K562 (cell line): ENCODE measurements around the gene ACHE. TPM values are rescaled to one million over a fixed set of nuclear protein-coding genes. Genes with fewer than 3 reads are reported as not detected.
A peak's percentile ranks its signal among the peaks of the same experiment; 100 is the strongest.

ENCODE experiments used
- ARID1B ChIP-seq: fragments of 450-650 bp; IDR thresholded peaks from 2 replicates; pipeline ENCODE4 v1.6.1; 2016; ENCODE audit warnings: antibody characterized with exemption, mild to moderate bottlenecking, inconsistent platforms
- BRD4 ChIP-seq: fragments of 200-600 bp; sonication (generic); IDR thresholded peaks from 2 replicates; pipeline ENCODE4 v1.6.1; 2017; ENCODE audit warnings: inconsistent platforms
- CBX5 ChIP-seq: IDR thresholded peaks from 2 replicates; pipeline ENCODE4 v1.6.1; 2014; ENCODE audit warnings: low read depth, borderline replicate concordance
- FIP1L1 ChIP-seq: fragments of 200-400 bp; formaldehyde crosslinking; IDR thresholded peaks from 2 replicates; pipeline ENCODE4 v1.6.1; 2018; ENCODE audit warnings: mild to moderate bottlenecking, low read depth, low read length; ENCODE audit not compliant: poor library complexity, severe bottlenecking
- HOXB6 ChIP-seq: fragments of 250-450 bp; sonication (Bioruptor Pico); IDR thresholded peaks from 2 replicates; pipeline ENCODE4 v1.5.1; 2022; ENCODE audit warnings: mild to moderate bottlenecking, borderline replicate concordance
- ILK ChIP-seq: fragments of 450-650 bp; IDR thresholded peaks from 2 replicates; pipeline ENCODE4 v1.6.1; 2016; ENCODE audit warnings: missing genetic modification characterization, low read depth, mild to moderate bottlenecking, missing compliant biosample characterization, moderate library complexity, borderline replicate concordance
- JUND ChIP-seq, 2 experiments: IDR thresholded peaks; 2 replicates in 1 of 2; 3 replicates in 1 of 2; pipeline ENCODE4 v1.6.1; 2011; ENCODE audit warnings: borderline replicate concordance in 2 of 2, low read depth in 2 of 2, low read length in 2 of 2, improper control_type of control experiment in 1 of 2, missing biosample characterization in 1 of 2, missing genetic modification characterization in 1 of 2, missing genetic modification reagents in 1 of 2
- MAFG ChIP-seq: fragments of 450-650 bp; conservative IDR thresholded peaks from 2 replicates; pipeline ENCODE4 v1.6.1; 2016; ENCODE audit warnings: missing genetic modification characterization, missing compliant biosample characterization
- MYBL2 ChIP-seq, 2 experiments: fragments of 450-650 bp in 1 of 2; sonication (generic) in 1 of 2; formaldehyde crosslinking in 1 of 2; IDR thresholded peaks; 2 replicates each; pipeline versions ENCODE4 v1.6.1 to v1.8.1; 2017 to 2022; ENCODE audit warnings: borderline replicate concordance in 1 of 2, inconsistent platforms in 1 of 2, low read depth in 1 of 2, mild to moderate bottlenecking in 1 of 2, missing genetic modification reagents in 1 of 2, moderate library complexity in 1 of 2
- NCOA6 ChIP-seq: fragments of 450-650 bp; IDR thresholded peaks from 2 replicates; pipeline ENCODE4 v1.6.1; 2017; ENCODE audit warnings: mild to moderate bottlenecking
- PURB ChIP-seq: sonication (generic); formaldehyde crosslinking; IDR thresholded peaks from 2 replicates; pipeline ENCODE4 v1.9.0; 2021; ENCODE audit warnings: low read depth, mild to moderate bottlenecking, missing genetic modification reagents
- SAP30 ChIP-seq: fragments of 200-600 bp; sonication (generic); IDR thresholded peaks from 2 replicates; pipeline ENCODE4 v1.6.1; 2012; ENCODE audit warnings: borderline replicate concordance, low read depth, mild to moderate bottlenecking, moderate library complexity, low read length, control low read depth, inconsistent platforms; ENCODE audit not compliant: insufficient read depth, poor library complexity, severe bottlenecking
- SMARCA5 ChIP-seq: fragments of 450-650 bp; IDR thresholded peaks from 2 replicates; pipeline ENCODE4 v1.6.1; 2016
- SP1 ChIP-seq: sonication (generic); formaldehyde crosslinking; IDR thresholded peaks from 2 replicates; pipeline ENCODE4 v1.8.1; 2022; ENCODE audit warnings: mild to moderate bottlenecking, missing genetic modification reagents
- TCF7L2 ChIP-seq: fragments of 150-350 bp; IDR thresholded peaks from 2 replicates; pipeline ENCODE4 v1.6.1; 2016; ENCODE audit warnings: low read depth, mild to moderate bottlenecking, low read length, moderate library complexity
- XRCC4 ChIP-seq: IDR thresholded peaks from one replicate; pipeline ENCODE4 v1.6.1; 2011; ENCODE audit not compliant: insufficient read depth, insufficient read length; ENCODE audit errors: extremely low read depth
- ZBTB7A ChIP-seq: IDR thresholded peaks from 2 replicates; pipeline ENCODE4 v1.6.1; 2011; ENCODE audit warnings: low read depth, mild to moderate bottlenecking, low read length, moderate library complexity, borderline replicate concordance; ENCODE audit not compliant: control insufficient read depth
- ZEB2 ChIP-seq: fragments of 450-650 bp; IDR thresholded peaks from 2 replicates; pipeline ENCODE4 v1.6.1; 2016
- ZFPM2 ChIP-seq: fragments of 250-450 bp; sonication (Bioruptor Pico); IDR thresholded peaks from 2 replicates; pipeline ENCODE4 v1.5.1; 2022; ENCODE audit warnings: mild to moderate bottlenecking
- ZNF165 ChIP-seq: fragments of 250-450 bp; sonication (Bioruptor Pico); IDR thresholded peaks from 2 replicates; pipeline ENCODE4 v1.4.0; 2020; ENCODE audit warnings: borderline replicate concordance
- ZNF384 ChIP-seq: IDR thresholded peaks from 2 replicates; pipeline ENCODE4 v1.6.1; 2012; ENCODE audit warnings: low read depth, low read length, improper control_type of control experiment
- ZNF551 ChIP-seq: fragments of 250-450 bp; sonication (Bioruptor Pico); IDR thresholded peaks from 2 replicates; pipeline ENCODE4 v1.5.0; 2021; ENCODE audit warnings: mild to moderate bottlenecking, moderate library complexity
- polyA plus RNA-seq, 8 experiments: library from polyadenylated mRNA; depleted of rRNA in 4 of 8; stranded (reverse) in 5 of 8; unstranded in 3 of 8; fragments of >200 nt; fragmentation: Nextera tagmentation in 2 of 8; fragmentation: Illumina TruSeq in 1 of 8; extraction: Ambion mirVana in 2 of 8; extraction: Trizol in 1 of 8; gene quantifications; 2 replicates each; pipeline versions ENCODE4 v1.2.1 to v1.2.3, GENCODE V29; 2011 to 2014; ENCODE audit warnings: inconsistent platforms in 1 of 8, missing spikeins in 1 of 8
- total RNA-seq, 7 experiments: library from RNA; depleted of rRNA in 6 of 7; stranded (reverse); fragments of >200 nt in 6 of 7; fragmentation: Illumina TruSeq in 2 of 7; extraction: Trizol in 2 of 7; gene quantifications; 2 replicates each; pipeline versions ENCODE4 v1.2.1 to v1.2.3, GENCODE V29; 2011 to 2021; ENCODE audit warnings: low replicate concordance in 1 of 7
- TF ChIP-seq, protein P1 (sequence below): sonication (generic); formaldehyde crosslinking; IDR thresholded peaks from 2 replicates; pipeline ENCODE4 v1.8.1; 2023; ENCODE audit warnings: mild to moderate bottlenecking, missing genetic modification reagents
- TF ChIP-seq, protein P2 (sequence below): sonication (generic); formaldehyde crosslinking; IDR thresholded peaks from 2 replicates; pipeline ENCODE4 v1.8.1; 2022; ENCODE audit warnings: missing genetic modification reagents

ACHE gene
- total and polyA plus RNA-seq, 9 of the 15 experiments (the other 6 are each of a cell fraction or from before 2014, with no cell fraction given): 0.04 to 8.8 (median 1.9) TPM

DNA sequence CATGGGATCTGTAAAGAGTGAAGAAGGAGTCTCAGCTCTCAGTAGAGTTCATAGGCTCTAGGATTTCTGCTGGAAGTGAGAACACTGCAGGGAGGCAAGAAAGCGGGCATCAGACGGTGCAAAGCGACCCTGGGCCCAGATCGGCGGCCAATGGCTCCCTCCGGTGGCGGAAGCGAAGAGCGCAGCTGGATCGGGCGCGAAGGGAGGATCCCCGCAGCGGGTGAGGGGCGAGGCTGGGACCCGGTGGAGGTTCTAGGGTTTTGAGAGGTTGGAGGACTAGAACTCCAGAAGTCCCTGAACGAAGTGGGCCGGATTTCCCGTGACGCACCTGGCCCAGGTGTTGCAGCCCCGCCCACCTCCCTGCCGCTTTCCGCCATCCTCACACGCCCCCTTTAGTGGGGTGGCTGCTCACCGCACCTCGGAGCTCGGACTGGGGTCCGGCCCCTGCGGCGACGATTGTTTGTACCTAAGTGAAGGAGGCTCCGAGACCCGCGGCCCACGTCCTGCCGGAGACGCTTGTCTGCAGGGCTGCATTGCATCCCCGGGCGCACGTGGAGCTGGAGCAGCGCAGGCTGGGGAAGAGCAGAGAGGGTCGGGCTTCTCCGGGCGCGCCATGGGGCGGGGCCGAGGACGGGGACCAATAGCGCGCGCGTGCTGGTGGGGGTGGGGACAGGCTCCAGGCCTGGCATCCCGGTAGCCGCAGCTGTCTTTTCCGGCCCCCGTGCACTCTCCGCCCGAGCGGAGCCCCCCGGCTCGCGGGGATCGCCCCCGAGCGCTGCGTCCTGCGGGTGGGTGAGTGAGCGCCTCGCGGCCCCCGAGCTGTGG lies 43.4 kb downstream of the ACHE start, which contains the start of gene SLC12A9 (continued):
- TF ChIP-seq MYBL2 (IDR thresholded peaks at IDR 0.05; ENCODE audit: low read depth): no peak
- no peak for TF ChIP-seq MYBL2 (CRISPR knock-in tag; IDR thresholded peaks at IDR 0.05; ENCODE audit: borderline replicate concordance)
- TF ChIP-seq ZNF551 (CRISPR knock-in tag): no peak
- TF ChIP-seq, protein P1, sequence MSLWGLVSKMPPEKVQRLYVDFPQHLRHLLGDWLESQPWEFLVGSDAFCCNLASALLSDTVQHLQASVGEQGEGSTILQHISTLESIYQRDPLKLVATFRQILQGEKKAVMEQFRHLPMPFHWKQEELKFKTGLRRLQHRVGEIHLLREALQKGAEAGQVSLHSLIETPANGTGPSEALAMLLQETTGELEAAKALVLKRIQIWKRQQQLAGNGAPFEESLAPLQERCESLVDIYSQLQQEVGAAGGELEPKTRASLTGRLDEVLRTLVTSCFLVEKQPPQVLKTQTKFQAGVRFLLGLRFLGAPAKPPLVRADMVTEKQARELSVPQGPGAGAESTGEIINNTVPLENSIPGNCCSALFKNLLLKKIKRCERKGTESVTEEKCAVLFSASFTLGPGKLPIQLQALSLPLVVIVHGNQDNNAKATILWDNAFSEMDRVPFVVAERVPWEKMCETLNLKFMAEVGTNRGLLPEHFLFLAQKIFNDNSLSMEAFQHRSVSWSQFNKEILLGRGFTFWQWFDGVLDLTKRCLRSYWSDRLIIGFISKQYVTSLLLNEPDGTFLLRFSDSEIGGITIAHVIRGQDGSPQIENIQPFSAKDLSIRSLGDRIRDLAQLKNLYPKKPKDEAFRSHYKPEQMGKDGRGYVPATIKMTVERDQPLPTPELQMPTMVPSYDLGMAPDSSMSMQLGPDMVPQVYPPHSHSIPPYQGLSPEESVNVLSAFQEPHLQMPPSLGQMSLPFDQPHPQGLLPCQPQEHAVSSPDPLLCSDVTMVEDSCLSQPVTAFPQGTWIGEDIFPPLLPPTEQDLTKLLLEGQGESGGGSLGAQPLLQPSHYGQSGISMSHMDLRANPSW (CRISPR knock-in tag): 0 out of 2 replicates have a peak, but pooled peaks have one; percentile 30
- no peak for TF ChIP-seq BRD4
- TF ChIP-seq ILK: no peak
- TF ChIP-seq CBX5: no peak
- no peak for TF ChIP-seq ZFPM2
- no peak for TF ChIP-seq XRCC4
- peak; percentile 86; the same call in 1 of the 2 replicates for TF ChIP-seq ZEB2
- no peak for TF ChIP-seq ZNF165
- TF ChIP-seq MAFG (tag): no peak
- TF ChIP-seq FIP1L1: peak; percentile 72
- TF ChIP-seq SAP30: peak; percentile 99
- TF ChIP-seq ARID1B: peak; percentile 26; the same call in 1 of the 2 replicates
- TF ChIP-seq, protein P2, sequence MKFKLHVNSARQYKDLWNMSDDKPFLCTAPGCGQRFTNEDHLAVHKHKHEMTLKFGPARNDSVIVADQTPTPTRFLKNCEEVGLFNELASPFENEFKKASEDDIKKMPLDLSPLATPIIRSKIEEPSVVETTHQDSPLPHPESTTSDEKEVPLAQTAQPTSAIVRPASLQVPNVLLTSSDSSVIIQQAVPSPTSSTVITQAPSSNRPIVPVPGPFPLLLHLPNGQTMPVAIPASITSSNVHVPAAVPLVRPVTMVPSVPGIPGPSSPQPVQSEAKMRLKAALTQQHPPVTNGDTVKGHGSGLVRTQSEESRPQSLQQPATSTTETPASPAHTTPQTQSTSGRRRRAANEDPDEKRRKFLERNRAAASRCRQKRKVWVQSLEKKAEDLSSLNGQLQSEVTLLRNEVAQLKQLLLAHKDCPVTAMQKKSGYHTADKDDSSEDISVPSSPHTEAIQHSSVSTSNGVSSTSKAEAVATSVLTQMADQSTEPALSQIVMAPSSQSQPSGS (CRISPR knock-in tag): no peak
- no peak for TF ChIP-seq HOXB6
- TF ChIP-seq NCOA6: no peak
- no peak for TF ChIP-seq PURB (CRISPR knock-in tag)
- TF ChIP-seq SMARCA5: no peak
- TF ChIP-seq JUND (IDR thresholded peaks at IDR 0.05; ENCODE audit: borderline replicate concordance, low read depth, low read length): peak; percentile 40; the same call in 1 of the 2 replicates
- TF ChIP-seq JUND (tag; IDR thresholded peaks at IDR 0.05; ENCODE audit: borderline replicate concordance, low read depth, low read length): no peak; the same call in 2 of the 3 replicates
- no peak for TF ChIP-seq ZNF384
- TF ChIP-seq TCF7L2: no peak
- TF ChIP-seq ZBTB7A: peak; percentile 37
- TF ChIP-seq SP1: peak; percentile 64
